ENCODE results near the gene UQCR11. TPM values are rescaled to one million over a fixed set of nuclear protein-coding genes. Genes with fewer than 3 reads are reported as not detected.

UQCR11 gene
- total RNA-seq, 3 donors from 2014 or later: 59.6 to 117 (median 63.4) TPM

- intact Hi-C loops (cut with DNase I; ENCODE audit: low total_unique reads): loop anchor here (2.0 kb wide), 1 partner anchor 19 kb away; no protein-coding TSS in a partner anchor
Measured at GRCh38 chr19:1651568-1652291, 46.5 kb upstream of the UQCR11 start.

DNA sequence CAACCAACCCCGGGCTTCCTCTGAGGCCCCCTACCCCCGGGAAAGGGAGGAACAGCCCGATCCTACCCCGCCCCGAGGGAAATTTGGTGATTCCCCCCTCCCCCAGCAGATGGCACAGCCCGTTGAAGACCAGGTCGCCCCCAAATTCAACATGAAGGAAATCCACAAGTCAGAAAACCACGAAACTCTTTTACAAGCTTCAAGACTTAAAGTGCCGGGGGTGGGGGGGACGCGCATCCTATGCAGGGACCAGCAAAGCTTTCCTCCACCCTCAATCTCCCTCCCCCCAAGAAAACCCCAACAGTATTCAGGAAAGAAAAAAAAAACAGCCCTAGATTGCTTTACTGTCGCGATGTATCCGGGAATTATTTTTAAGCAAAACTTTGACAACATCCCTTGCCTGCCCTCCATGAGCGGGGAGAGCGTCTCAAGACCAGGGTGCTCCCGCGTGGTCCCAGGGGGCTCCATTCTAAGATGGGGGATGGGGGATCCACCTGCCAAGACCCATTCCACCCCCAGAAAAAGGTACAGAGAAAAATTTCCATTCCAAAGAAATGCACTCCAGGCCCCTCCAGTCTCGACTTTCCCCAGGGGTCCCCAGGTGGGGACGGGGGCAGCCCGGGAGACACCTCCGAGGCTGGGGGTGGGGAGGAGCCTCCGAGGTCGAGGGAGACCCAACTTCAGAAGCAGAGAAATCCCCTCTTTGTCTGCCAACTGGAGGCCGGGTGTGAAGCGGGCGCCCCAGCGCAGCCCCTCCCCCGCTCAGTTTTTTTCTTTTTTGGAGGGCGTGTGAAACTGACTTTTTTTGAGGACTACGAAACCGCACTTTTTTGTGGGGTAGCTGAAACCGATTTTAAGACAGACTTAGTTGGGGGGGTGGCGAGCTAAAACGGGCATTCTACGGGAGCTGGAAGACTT is 45.6 kb upstream of the UQCR11 start:
- no peaks in the 10 kb centered on the region for H3K9me3 ChIP-seq
- no peak for TF ChIP-seq POLR2A (IDR thresholded peaks at IDR 0.05)
- H3K27ac ChIP-seq: peak overlapping the region; percentile 57 to 100
- peaks cover 5% of the 10 kb centered on the region in 2 donors for H3K4me1 ChIP-seq
- peak overlapping the region; percentile 82 to 98 (median 85) for H3K4me3 ChIP-seq
- DNase-seq (ENCODE audit: low spot score in 2 of 2): no peak
- no peaks in the 10 kb centered on the region for H3K27me3 ChIP-seq
- intact Hi-C loops (cut with DNase I; ENCODE audit: low total_unique reads): no loop called here
- H3K36me3 ChIP-seq: no peaks in the 10 kb centered on the region

More at GRCh38 chr19:1651568-1652291, 46.5 kb upstream of the UQCR11 start:
- DNase-seq (ENCODE audit: low spot score in 2 of 2): peak in 1 of 2 donors; percentile 34
- no peaks in the 10 kb centered on the region for H3K36me3 ChIP-seq
- H3K27me3 ChIP-seq: no peaks in the 10 kb centered on the region
- H3K27ac ChIP-seq: peak overlapping the region; percentile 57 to 100
- peaks cover 5% of the 10 kb centered on the region in 2 donors for H3K4me1 ChIP-seq
- no peaks in the 10 kb centered on the region for H3K9me3 ChIP-seq
- peak overlapping the region; percentile 82 to 98 (median 85) for H3K4me3 ChIP-seq
- TF ChIP-seq POLR2AphosphoS5 (IDR thresholded peaks at IDR 0.05) (no peak), POLR2A (IDR thresholded peaks at IDR 0.05) (no peak)
- TF ChIP-seq, protein P1, sequence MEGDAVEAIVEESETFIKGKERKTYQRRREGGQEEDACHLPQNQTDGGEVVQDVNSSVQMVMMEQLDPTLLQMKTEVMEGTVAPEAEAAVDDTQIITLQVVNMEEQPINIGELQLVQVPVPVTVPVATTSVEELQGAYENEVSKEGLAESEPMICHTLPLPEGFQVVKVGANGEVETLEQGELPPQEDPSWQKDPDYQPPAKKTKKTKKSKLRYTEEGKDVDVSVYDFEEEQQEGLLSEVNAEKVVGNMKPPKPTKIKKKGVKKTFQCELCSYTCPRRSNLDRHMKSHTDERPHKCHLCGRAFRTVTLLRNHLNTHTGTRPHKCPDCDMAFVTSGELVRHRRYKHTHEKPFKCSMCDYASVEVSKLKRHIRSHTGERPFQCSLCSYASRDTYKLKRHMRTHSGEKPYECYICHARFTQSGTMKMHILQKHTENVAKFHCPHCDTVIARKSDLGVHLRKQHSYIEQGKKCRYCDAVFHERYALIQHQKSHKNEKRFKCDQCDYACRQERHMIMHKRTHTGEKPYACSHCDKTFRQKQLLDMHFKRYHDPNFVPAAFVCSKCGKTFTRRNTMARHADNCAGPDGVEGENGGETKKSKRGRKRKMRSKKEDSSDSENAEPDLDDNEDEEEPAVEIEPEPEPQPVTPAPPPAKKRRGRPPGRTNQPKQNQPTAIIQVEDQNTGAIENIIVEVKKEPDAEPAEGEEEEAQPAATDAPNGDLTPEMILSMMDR (IDR thresholded peaks at IDR 0.05): no peak

GRCh38 chr19:1649706-1650649 is 44.7 kb upstream of the UQCR11 start:
- no peak for DNase-seq (ENCODE audit: low spot score in 2 of 2)
- no peak for TF ChIP-seq POLR2A (IDR thresholded peaks at IDR 0.05)
- no peak for TF ChIP-seq POLR2AphosphoS5 (IDR thresholded peaks at IDR 0.05)
- TF ChIP-seq, protein P1 (IDR thresholded peaks at IDR 0.05): no peak
- no peaks in the 10 kb centered on the region for H3K27me3 ChIP-seq
- H3K9me3 ChIP-seq: no peaks in the 10 kb centered on the region
- peaks cover 5% of the 10 kb centered on the region in 2 donors for H3K4me1 ChIP-seq
- intact Hi-C loops (cut with DNase I; ENCODE audit: low total_unique reads): loop anchor here (5.0 kb wide), 1 partner anchor 977 kb away; no protein-coding TSS in a partner anchor
- peak overlapping the region in 1 of 2 donors; percentile 48 for H3K27ac ChIP-seq
- H3K4me3 ChIP-seq: peak overlapping the region in 2 of 3 donors; percentile 85 to 98
- H3K36me3 ChIP-seq: no peaks in the 10 kb centered on the region

DNA sequence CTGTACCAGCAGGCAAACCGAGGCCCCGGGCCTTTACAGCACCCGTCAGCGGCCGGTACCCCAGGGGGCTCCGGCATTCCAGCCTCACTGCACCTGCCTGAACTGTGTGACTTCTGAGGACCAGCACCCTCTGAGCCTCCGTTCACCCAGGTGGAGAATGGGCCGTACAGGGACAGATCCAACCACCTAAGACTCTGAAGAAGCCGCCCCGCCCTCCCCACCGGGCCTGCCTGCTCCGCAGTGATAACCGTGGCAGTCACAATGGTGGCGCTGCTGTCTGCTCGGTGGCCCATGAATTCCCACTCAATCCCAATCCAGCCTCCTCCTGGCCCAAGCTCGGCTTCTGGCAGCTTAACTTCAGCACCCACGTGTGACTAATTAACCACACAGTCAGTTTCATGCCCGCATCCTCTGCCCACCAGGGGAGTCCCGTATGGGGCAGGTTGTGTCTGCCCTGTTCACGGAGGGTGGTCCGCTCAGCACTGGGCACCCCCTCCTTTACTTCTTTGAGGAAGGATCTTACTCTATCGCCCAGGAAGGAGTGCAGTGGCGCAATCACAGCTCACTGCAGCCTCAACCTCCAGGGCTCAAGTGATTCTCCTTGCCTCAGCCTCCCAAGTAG is 43.8 kb upstream of the UQCR11 start:
- no peak for TF ChIP-seq POLR2AphosphoS5 (IDR thresholded peaks at IDR 0.05)
- TF ChIP-seq, protein P1 (IDR thresholded peaks at IDR 0.05): no peak
- no peak for TF ChIP-seq POLR2A (IDR thresholded peaks at IDR 0.05)
- Histone ChIP-seq H3K4me1 (peaks cover 5% of the 10 kb centered on the region in 2 donors), H3K27ac (no peak overlapping the region), H3K4me3 (no peak overlapping the region), H3K9me3 (no peaks in the 10 kb centered on the region), H3K27me3 (no peaks in the 10 kb centered on the region), H3K36me3 (no peaks in the 10 kb centered on the region)
- no peak for DNase-seq (ENCODE audit: low spot score in 2 of 2)
- intact Hi-C loops (cut with DNase I; ENCODE audit: low total_unique reads): loop anchor here (5.0 kb wide), 1 partner anchor 978 kb away; no protein-coding TSS in a partner anchor
